SIG-M5 treated with dmso at 0.1 percent for 504 hours (cell line): ENCODE results near the gene LRRC7.
"Not testable (repeated sequence)": the region's sequence is repeated elsewhere in the genome, so short reads cannot be mapped to it uniquely, and the experiment has no call there.

Source experiments
- DNase-seq: peaks from one replicate; lab custom pipeline; 2025; ENCODE audit not compliant: unreplicated experiment; lab: John Stamatoyannopoulos, UW

The LRRC7 gene

DNA sequence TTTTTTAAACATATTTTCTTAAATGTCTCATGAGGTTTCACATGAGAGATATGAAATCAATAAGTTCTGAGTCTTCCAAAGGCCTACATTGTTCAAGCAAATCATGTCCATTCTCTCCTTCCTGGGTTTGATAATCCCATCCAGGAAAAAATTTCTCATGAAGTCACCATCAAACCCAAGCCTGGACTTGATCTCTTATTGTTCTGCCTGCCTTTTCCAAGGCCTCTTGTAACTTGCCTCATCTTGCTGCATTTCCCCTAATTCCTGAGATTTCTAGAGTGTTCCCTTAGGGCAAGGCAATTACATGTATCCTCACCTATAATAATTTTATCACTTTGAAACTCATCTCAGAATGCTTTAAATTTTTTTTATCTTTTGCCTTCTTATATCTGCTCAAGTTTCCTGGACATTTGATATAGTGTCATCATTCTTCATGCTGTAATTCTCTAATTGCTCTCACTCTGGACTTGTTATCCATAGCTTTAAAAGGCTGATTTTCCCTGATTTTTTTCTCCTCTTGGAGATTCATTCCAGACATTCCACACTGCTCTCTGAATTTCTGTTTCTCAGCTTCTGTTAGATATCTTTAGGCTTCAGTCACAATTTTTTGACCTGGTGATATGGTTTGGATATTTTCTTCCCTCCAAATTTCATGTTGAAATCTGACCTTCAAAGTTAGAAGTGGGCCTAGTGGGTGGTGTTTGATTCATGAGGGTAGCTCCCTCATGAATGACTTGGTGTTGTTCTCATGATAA, 126.4 kb downstream of the LRRC7 start:
- no peak for DNase-seq

DNA sequence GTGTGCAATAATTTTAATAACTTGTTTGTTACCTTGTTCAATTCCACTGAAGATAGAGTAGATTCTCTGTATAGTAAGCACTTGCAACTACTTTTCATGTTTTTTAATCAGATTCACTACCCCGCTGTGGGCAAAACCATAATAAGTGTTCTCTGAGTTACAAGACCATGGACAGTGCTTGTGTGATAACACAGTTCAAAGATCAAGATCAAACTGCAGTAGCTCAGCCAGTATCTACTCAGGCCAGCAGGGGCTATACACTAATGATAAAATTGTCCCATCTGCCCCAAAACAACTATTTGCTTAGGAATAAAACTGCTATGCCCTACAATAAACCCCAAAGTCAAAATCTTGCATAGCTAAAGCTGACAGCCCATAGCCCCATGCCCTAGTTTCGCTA, 129.6 kb downstream of the LRRC7 start:
- DNase-seq, result no peak

DNA sequence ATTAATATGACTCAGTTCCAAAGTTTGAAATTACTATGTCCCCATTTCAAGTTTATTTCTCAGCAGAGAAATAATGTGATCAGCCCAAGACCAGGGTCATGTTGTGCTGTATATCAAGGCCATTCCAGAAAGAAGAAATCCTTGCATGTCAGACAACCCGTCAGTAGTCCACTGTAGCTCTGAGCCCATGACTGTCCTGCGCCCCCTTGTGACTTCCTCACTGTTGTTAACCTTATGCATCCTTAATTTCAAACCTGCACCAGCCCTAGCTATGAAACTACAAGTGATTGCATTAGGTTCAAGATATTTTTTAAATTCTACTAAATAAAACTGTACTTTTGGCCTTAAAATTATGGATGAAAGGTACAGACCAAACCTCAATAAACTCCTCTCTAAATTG, 133.0 kb downstream of the LRRC7 start:
- no peak for DNase-seq

DNA sequence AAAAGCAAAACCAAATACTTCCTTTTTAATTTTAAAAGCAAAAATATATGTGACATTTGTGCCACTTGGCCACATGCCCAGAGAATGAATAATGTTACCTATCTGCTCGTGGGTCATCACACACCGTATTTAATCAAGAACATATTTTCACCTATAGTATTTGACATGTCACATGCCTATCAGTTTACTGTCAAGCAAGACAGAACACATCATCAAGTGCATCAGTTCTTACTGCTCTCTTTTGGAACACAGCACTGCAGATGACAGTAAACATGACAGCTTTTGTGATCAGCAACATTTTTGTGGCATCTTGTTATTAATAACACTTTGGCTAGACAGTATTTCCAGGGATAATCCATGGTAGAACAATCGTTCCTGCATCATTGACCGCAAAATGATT, 134.4 kb downstream of the LRRC7 start:
- no peak for DNase-seq

DNA sequence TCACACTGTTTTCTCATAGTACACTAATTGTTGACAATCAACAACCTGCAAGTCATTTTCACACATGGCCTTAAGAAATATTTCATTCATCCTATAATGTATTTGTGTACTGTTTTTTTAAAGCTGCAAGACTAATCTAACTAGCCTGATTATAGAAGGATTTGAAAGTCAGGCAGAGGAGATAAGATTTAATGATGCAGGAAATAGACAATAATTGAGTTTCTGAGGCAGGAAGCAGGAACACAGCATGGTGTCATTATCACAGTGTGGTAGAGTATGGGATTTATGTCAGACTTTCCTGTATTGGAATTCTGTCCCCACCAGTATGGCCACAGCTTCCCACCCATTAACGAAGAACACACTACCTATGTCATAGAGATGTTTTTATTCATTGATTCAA, 138.8 kb downstream of the LRRC7 start:
- no peak for DNase-seq

DNA sequence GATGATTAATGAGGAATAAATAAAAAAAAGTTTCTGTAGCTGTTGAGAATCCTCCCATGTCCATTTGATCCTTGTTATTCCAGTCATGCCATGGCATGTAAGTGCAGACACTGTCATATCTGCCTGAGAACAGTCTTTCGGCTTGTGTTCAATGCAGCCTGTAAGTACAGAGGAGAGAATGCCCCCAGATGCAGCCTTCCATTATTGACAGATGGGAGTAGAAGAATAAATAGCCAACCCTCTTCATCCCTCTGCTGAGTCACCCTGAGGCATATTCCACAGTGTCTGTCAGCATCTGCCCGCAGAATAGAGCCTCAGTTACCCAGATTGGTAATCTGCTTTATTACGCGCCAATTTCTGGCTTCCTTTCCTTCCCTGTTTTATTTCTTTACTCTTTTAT, 139.4 kb downstream of the LRRC7 start:
- no peak for DNase-seq

DNA sequence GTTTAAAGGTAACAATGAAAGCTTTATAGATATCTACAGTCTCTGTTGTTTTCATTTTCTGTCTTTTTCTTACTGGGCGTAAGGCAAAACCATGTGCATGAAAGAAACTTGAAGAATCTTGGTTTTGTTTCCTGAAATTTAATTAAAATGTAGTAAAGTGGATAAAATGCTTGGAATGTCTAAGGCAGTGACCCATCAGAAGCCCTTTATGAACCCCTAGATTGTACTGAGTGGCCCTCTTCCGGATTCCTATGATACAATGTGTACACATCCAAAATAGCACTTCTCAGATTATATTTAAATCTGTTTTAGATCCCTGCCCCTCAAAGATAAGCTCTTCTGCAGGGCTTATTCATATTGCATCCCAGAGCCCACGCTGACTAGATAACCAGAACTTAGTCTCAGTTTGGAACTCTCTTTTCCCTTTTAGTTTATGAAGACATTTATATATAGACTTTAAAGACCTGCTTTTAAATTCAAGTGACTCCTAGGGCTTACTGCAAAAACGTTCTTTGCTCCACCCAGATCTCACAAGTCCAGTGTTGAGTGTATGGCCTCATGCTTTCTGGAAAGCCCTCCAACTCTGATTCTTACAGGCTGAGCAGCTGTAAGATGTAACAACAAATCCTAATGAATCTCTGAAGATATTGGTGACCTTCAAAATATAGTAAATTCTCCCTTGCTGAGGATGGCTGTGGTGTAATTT, 142.9 kb downstream of the LRRC7 start:
- no peak for DNase-seq

DNA sequence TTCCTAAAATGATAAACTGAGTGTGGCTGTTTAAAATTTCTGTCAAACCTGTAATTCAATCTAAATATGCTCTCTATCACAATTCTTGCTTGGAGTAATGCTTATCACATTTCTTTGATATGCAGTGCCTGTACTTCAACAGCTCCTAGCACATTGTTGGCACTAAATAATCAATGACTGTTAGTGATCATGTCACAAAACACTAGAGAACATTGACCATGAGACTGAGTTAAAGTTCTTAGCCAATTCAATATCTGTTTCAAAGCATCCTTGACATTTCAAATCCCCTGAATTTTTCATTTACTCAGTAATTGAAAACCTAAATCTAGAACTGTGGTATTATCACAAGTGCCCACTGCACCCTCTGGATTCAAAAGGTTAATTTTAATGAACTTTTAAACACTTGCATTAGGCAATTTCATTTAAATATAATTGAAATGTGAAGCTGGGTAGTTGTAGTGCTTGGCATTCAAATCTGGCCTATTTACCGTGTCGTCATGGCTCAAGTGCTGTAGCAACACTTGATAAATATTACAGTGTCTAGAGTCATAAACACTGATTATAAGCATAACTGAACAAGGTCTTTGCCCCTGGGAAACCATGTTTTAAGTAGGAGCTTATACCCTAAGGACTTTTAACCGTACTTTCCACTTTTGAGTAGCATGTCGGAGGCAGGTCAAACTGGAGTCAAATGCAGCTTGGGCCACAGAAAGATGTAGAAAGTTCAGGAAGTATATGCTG, 143.6 kb downstream of the LRRC7 start:
- DNase-seq, result no peak

DNA sequence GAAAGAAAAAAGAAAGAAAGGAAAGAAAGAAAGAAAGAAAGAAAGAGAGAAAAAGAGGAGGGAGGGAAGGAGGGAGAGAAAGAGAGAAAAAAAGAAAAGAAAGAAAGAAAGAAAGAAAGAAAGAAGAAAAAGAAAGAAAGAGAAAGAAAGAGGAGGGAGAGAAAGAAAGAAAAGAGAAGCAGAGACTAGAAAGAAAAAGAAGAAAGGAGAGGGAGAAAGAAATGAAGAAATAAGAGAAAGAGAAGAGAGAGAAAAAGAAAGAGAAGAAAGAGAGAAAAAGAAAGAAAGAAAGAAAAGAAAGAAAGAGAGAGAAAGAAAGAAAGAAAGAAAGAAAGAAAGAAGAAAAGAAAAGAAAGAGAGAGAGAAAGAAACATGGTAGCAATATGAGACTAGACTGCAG, 150.1 kb downstream of the LRRC7 start:
- not testable (repeated sequence) for DNase-seq

DNA sequence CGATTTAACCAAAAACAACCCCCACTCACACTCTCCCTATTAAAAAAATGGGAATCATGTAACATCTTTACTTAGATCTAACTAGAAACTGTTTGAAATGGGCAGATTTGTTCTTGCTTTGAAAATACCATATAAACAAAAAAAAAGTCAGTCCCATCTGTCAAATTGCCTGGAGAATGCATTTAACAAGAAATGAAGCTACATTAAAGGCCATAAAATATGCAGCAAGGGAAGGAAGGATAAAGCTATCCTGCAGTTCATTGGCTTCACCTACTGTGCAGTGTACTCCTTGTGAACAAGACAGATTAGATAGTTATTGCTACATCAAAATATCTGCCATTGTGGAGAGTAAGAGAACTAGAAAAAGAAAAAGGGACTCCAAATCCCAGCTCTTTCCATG, 160.5 kb downstream of the LRRC7 start:
- DNase-seq, result no peak

DNA sequence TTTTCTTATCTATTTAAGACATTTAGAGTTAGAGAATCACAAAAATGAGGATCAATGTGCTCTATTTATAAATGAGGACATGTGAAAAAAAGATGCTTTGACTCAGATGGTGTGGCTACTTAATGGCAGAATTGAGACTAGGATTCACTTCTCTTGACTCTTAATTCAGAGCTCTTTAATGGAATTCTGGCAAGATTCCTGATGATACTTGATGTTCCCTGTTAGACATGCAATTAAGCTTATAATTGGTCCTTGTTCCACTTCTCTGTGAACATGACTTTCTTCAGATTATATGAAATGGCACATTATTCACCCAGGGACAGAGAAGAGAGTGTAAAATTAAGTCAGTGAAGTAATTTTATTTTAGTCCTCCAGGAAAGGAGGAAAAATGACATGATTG, 165.3 kb downstream of the LRRC7 start:
- DNase-seq, result no peak

DNA sequence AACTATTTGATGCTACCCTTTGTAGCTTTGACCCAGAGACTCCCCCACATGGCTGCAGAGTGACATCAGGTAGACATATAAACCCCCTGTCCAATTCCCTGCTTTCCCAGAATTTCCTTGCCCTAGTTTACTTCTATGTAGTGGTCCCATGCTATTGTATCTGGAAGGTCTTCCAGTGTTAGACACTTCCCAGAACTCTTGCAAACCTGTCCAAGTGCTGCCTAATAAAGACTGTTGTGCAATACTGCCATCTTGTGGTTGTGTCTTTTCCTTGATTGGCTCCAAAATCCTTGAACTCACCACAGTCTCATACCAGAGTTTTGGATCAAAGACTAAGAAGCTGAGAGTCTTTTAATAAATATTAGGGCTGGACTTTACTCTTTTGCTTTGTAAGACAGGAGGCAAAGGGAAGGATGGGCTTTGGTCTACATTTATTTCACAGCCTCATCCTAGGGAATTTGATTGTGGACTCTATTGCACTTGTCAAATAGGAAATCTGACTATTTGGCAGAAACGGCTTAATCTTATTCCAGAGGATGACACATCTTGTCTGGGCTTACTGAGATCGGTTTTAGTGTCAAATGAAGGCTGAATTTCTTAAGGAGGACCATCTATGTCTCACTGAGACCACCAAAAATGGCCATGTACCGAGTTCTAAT, 169.9 kb downstream of the LRRC7 start:
- DNase-seq, result peak; percentile 51

DNA sequence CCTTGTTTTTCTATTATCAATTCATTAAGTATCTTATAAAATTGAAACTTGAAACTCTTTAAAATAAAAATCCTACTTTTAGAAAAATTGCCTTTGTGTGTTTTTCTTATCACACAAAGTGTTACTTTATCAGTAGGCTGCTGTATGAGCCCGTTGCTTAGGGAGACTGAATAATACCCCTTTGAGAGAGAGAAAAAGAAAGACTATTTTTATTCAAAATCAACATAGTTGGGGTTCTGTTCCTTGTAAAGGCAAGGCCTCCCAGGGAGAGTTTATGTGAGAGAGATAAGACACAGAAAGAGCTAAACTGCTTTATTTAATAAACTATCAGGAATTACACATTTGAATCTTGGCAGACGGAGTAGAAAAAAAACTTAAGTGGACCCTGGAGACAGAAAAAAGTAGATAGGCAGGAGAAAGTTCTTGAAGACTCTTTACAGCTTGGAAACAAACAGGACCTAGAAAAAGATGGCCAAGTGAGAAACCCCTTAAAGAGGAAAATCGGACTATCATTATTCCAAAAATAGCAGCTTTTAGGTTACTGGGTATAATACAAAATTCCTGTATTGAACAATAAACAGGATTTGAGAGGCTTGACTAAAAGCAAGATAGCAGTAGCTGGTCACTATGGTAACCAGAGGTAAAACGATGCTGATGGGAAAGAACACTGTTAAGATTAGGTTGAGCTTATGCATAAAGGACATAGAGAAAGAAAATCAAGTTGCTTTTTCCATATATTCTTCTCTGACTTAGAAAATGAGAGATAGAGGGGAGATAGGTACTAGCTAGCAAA, 170.9 kb downstream of the LRRC7 start:
- no peak for DNase-seq

DNA sequence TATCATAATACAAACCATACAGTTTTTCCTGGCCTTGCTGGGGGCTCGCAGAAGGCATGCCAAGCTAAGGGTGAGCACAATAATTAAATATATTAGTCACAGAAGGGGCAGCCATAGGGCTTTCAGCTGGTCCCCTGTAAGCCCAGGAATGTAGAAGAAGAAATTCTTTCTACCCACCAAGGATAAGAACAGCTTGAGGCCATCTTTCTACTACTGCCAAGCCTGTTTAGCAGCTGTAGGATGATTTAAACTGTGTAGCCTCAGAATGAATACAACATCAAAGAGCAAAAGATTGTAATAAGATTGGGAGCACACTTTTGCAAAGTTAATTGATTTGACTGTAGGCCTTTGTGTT, 171.5 kb downstream of the LRRC7 start:
- no peak for DNase-seq

DNA sequence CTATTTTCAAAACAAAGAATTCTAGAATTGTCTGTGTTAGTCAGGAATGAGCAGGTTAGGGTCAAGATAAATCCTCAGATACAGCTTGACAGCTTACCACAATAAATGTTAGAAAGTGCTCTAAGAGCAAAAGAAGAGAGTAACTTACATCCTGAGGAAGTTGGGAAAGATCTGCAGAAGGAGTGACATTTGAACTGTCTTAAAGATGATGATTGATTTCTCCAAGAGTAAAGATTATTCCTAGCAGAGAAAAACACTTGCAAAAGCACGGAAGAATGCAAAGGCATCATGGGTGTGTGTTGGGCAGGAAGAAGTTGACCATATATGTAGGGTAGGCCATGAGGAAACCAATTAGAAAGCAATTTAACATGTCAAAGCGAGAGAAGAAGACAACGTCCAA, 175.4 kb downstream of the LRRC7 start:
- no peak for DNase-seq

DNA sequence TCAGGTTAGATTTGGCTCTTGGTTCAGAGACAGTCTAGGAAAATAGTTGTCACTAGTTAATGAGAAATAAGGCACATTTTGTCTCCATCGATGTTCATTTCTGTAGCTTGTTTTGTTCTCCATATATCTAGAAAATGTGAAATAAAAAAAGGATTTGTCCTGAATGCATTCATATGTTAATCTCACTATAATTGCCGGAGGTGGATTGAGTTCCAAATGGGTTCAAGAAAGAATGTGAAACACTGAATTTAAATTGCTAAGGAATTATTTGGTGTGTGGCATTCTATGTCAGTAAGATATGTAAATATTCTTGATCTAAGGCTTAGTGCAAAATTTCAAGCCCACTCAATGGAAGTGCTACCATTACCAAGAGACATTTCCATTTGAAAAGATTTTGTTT, 176.7 kb downstream of the LRRC7 start:
- DNase-seq, result no peak

DNA sequence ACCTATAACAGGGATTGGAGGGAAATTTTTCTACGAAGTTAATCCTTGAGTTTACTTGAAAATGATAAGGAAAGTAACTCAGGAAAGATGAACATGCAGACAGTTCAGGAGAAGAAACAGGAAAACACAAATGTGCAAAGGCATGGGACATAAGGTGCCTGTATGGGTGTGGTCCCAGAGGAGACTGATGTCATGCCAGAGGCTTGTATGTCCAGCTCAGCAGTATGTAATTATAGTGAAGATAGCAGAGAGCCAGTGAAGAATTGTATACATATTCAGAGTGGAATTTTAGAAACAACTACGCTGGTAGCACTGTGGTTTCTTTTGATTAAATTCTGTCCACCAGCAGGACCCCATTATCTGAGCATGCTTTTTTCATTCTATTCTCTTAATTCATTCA, 179.5 kb downstream of the LRRC7 start:
- DNase-seq, result no peak

DNA sequence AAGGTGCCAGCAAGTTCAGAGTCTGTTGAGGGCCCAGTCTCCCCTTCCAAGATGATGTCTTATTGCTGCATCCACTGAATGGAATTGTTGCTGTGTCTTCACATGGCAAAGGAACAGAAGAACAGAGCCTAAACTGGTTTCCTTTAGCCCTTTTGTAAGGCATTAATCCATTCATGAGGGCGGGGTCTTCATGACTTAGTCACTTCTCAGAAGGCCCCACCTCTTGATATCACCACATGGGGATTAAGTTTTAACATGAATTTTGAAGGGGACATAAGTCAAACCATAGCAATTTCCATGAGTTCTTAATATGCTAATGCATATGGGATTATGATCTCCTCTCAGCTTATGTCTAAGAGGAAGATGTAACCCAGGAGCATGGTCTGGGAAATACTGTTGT, 182.9 kb downstream of the LRRC7 start:
- DNase-seq, result no peak

DNA sequence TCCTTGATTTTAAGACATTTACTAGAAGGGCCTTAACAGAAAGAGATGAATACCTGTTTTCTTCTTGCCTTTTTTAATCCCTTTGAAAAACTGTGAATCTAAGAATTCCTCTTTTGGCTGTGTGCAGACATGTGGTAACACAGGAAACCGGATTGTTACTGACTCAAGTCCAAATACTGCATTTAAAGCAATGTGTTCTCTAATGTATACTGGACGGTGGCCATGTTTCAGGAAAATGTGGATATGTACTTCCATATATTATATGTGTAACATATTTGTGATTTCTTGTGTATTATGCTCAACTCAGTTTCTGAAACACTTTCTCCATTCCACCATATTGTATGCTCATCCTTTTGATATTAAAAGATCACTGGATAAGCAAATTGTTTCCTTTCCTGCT, 185.1 kb downstream of the LRRC7 start:
- DNase-seq, result no peak

DNA sequence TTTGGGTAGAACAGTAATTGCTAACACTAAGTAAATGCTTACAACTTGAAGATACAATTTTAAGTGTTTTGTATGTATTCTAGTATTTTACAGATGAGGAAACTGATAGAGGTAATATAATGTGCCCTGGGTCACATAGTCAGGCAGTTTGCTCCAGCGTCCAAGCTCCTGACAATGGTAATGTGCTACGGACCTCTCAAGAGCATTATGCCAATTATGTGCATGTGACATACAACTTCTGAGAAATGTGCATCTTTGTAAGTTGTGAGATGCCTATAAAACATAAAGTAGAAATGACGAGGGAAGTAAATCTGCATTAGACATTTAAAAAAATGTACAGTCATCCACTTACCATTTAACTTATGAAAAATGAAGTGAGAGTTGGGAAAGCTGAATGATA, 186.8 kb downstream of the LRRC7 start:
- no peak for DNase-seq

DNA sequence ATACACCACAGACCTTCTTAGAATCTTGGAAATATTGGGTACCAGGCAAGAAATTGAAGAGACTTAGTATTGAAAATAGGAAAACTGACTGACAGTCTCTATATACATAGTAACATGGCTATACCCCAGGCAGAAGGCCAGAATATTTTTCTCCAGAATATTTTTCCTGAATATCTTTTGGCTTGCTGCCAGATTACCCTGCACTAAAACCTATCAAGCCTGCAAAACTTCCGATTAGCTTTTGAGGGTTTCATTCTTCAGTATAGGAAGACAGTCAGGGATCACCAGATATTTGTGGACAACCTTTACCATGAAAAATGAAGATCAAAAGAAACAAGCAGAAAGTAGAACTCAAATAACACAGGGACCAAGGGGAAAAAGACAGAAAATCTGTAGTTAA, 187.9 kb downstream of the LRRC7 start:
- DNase-seq, result no peak
